Measurements from ENCODE around the gene SH2D6.

Gene SH2D6

DNA sequence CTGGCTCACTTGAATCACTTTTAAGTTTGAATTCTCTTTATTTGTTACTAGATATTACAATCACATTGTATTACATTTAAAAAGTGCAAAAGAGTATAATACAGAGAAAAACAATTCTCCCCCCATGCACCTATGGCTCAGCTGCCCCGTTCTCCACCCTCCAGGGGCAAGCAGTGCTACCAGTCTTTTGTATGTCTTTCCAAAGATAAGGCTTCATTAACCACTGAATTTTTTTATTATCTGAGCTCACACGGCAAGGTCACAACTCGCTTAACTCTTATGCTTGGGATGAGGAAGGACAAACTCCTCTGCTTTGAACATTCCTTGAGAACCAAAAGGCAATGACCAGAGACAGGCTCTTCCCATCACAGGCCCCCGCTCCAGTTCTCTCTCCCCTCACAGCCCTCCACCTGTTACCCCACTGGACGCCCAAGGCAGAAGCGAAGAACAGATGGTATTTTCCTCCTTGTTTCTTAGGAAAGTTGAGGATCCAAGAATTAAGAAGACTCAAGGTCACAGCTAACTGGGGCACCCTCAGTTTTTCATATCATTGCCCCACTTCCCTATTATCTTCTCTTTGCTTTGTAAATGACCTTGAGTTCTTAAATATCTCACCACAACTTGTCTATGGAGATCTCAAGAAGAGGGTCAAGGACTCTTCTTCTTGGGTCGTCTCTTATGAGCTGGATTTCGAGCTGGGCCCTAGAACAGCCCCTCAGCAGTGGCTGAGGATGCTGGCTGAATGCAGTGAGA, 30.1 kb downstream of the SH2D6 start:
- no peaks in the 10 kb centered on the region for H3K9me3 ChIP-seq (ENCODE audit: control insufficient read depth in 2 of 2, low read length in 2 of 2)
- H3K27ac ChIP-seq (ENCODE audit: low read depth in 2 of 2, low read length in 2 of 2) = no peak overlapping the region
- H3K36me3 ChIP-seq (ENCODE audit: control insufficient read depth in 2 of 2, insufficient read depth in 2 of 2, low read length in 2 of 2) = no peaks in the 10 kb centered on the region
- no peaks in the 10 kb centered on the region for H3K4me1 ChIP-seq (ENCODE audit: control insufficient read depth in 2 of 2, insufficient read depth in 2 of 2, low read length in 2 of 2)
- H3K9ac ChIP-seq (ENCODE audit: low read depth in 1 of 2, low read length in 2 of 2) = no peak overlapping the region
- no peak overlapping the region for H3K4me3 ChIP-seq (ENCODE audit: low read length in 2 of 2)
- H3K27me3 ChIP-seq (ENCODE audit: control insufficient read depth in 2 of 2, insufficient read depth in 2 of 2, low read length in 2 of 2) = no peaks in the 10 kb centered on the region

DNA sequence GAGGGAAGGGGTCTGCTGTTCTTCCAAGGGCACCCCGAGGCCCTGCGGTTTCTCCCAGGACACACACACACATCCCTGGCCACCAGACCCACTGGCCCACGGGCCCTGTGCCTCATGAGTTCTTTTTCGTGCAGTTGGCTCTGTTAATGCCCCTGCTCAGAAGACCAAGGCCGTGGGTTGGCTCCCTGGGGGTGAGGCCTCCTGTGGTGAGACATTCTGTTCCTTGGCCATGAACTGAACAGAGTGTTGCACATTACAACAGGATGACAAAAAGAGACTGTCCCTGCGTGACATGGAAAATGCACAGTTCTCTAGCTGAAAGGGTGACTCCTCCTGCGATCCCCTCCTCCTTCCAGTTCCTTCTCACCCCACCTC, 30.7 kb downstream of the SH2D6 start:
- H3K27me3 ChIP-seq (ENCODE audit: control insufficient read depth in 2 of 2, insufficient read depth in 2 of 2, low read length in 2 of 2) = no peaks in the 10 kb centered on the region
- H3K4me1 ChIP-seq (ENCODE audit: control insufficient read depth in 2 of 2, insufficient read depth in 2 of 2, low read length in 2 of 2) = no peaks in the 10 kb centered on the region
- no peak overlapping the region for H3K9ac ChIP-seq (ENCODE audit: low read depth in 1 of 2, low read length in 2 of 2)
- H3K36me3 ChIP-seq (ENCODE audit: control insufficient read depth in 2 of 2, insufficient read depth in 2 of 2, low read length in 2 of 2) = no peaks in the 10 kb centered on the region
- no peaks in the 10 kb centered on the region for H3K9me3 ChIP-seq (ENCODE audit: control insufficient read depth in 2 of 2, low read length in 2 of 2)
- no peak overlapping the region for H3K4me3 ChIP-seq (ENCODE audit: low read length in 2 of 2)
- H3K27ac ChIP-seq (ENCODE audit: low read depth in 2 of 2, low read length in 2 of 2) = no peak overlapping the region

DNA sequence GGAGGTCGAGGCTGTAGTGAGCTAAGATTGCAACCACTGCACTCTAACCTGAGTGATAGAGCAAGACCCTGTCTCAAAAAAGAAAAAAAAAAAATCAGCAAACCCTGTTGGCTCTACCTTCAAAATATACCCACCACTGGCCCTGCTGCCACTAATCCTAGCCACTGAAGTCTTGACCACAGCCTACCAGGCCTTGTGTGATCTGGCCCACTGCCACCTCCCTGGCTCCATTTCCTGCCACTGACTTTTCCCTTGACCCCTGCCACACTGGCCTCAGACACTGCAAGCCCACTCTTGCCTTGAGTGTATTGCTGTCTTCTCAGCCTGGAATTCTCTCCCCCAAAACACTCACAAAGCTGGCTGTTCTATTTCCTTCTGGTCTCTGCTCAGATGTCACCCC, 33.7 kb downstream of the SH2D6 start:
- Histone ChIP-seq H3K9ac (ENCODE audit: low read depth in 1 of 2, low read length in 2 of 2) (no peak overlapping the region), H3K4me1 (ENCODE audit: control insufficient read depth in 2 of 2, insufficient read depth in 2 of 2, low read length in 2 of 2) (peaks cover 0 to 4% of the 10 kb centered on the region in 2 donors)

DNA sequence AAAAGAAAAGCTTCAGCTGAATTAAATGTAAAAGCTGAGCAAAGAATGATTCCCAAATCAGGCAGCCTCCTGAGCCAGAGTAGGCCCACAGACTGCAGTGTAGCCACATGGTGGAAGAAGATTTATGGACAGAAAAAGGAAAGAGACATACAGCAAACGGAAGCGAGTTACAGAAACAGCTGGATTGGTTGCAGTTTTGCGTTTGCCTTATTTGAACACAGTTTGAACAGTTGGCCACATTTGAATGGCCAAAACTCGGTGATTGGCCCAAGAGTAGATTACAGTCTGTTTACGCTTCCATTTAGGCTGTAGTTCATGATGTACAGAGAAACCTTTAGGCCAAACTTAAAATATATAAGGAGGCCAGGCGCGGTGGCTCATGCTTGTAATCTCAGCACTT, 35.1 kb downstream of the SH2D6 start:
- Histone ChIP-seq H3K4me3 (ENCODE audit: low read length in 2 of 2) (no peak overlapping the region), H3K27me3 (ENCODE audit: control insufficient read depth in 2 of 2, insufficient read depth in 2 of 2, low read length in 2 of 2) (no peaks in the 10 kb centered on the region), H3K9me3 (ENCODE audit: control insufficient read depth in 2 of 2, low read length in 2 of 2) (no peaks in the 10 kb centered on the region), H3K9ac (ENCODE audit: low read depth in 1 of 2, low read length in 2 of 2) (no peak overlapping the region), H3K36me3 (ENCODE audit: control insufficient read depth in 2 of 2, insufficient read depth in 2 of 2, low read length in 2 of 2) (no peaks in the 10 kb centered on the region), H3K4me1 (ENCODE audit: control insufficient read depth in 2 of 2, insufficient read depth in 2 of 2, low read length in 2 of 2) (peaks cover 0 to 4% of the 10 kb centered on the region in 2 donors), H3K27ac (ENCODE audit: low read depth in 2 of 2, low read length in 2 of 2) (no peak overlapping the region)

More for the DNA sequence above, 33.7 kb downstream of the SH2D6 start:
- H3K9me3 ChIP-seq (ENCODE audit: control insufficient read depth in 2 of 2, low read length in 2 of 2) = no peaks in the 10 kb centered on the region
- H3K36me3 ChIP-seq (ENCODE audit: control insufficient read depth in 2 of 2, insufficient read depth in 2 of 2, low read length in 2 of 2) = no peaks in the 10 kb centered on the region
- H3K27ac ChIP-seq (ENCODE audit: low read depth in 2 of 2, low read length in 2 of 2) = no peak overlapping the region
- H3K4me3 ChIP-seq (ENCODE audit: low read length in 2 of 2) = no peak overlapping the region
- H3K27me3 ChIP-seq (ENCODE audit: control insufficient read depth in 2 of 2, insufficient read depth in 2 of 2, low read length in 2 of 2) = no peaks in the 10 kb centered on the region

DNA sequence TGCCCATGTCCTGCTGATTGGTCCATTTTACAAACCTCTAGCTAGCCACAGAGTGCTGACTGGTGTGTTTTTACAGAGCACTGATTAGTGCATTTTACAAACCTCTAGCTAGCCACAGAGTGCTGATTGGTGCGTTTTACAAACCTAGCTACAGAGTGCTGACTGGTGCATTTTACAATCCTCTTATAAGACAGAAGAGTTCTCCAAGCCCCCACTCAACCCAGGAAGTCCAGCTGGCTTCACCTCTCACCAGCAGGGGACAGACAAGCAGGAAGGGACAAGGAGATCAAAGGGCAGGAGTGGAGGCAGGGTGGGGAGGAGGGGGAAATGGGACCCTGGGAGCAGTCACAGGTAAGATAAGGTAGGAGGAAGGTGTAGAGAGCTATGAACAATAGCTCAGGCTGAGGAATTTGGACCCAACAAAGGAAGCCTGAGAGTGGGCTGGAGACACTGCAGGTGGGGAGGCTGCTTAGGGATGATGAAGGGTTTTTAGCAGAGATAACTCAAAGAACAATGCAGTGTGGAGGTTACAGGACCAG, 37.1 kb downstream of the SH2D6 start:
- Histone ChIP-seq H3K9ac (ENCODE audit: low read depth in 1 of 2, low read length in 2 of 2) (no peak overlapping the region), H3K4me1 (ENCODE audit: control insufficient read depth in 2 of 2, insufficient read depth in 2 of 2, low read length in 2 of 2) (peaks cover 0 to 4% of the 10 kb centered on the region in 2 donors), H3K27me3 (ENCODE audit: control insufficient read depth in 2 of 2, insufficient read depth in 2 of 2, low read length in 2 of 2) (no peaks in the 10 kb centered on the region), H3K9me3 (ENCODE audit: control insufficient read depth in 2 of 2, low read length in 2 of 2) (no peaks in the 10 kb centered on the region), H3K27ac (ENCODE audit: low read depth in 2 of 2, low read length in 2 of 2) (no peak overlapping the region), H3K36me3 (ENCODE audit: control insufficient read depth in 2 of 2, insufficient read depth in 2 of 2, low read length in 2 of 2) (no peaks in the 10 kb centered on the region), H3K4me3 (ENCODE audit: low read length in 2 of 2) (no peak overlapping the region)

DNA sequence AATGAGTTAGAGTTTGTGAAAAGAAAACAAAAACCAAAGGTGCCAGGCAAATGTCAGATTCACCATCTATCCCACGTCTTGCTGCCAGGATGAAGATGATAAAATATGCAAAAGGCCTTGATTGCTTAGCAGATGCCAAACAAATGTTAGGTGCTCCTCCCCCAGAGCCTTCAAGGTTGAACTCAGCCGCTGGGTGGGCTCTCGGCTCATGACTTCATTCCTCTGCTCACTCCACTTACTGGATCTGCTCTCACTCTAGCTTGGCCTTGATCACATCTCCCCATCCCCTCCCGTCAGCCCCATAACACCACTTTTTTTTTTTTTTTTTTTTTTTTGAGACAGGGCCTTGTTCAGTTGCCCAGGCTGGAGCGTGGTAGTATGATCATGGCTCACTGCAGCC, 38.5 kb downstream of the SH2D6 start:
- Histone ChIP-seq H3K4me1 (ENCODE audit: control insufficient read depth in 2 of 2, insufficient read depth in 2 of 2, low read length in 2 of 2) (peaks cover 0 to 4% of the 10 kb centered on the region in 2 donors), H3K9ac (ENCODE audit: low read depth in 1 of 2, low read length in 2 of 2) (no peak overlapping the region), H3K9me3 (ENCODE audit: control insufficient read depth in 2 of 2, low read length in 2 of 2) (no peaks in the 10 kb centered on the region), H3K36me3 (ENCODE audit: control insufficient read depth in 2 of 2, insufficient read depth in 2 of 2, low read length in 2 of 2) (no peaks in the 10 kb centered on the region), H3K27ac (ENCODE audit: low read depth in 2 of 2, low read length in 2 of 2) (no peak overlapping the region), H3K4me3 (ENCODE audit: low read length in 2 of 2) (no peak overlapping the region), H3K27me3 (ENCODE audit: control insufficient read depth in 2 of 2, insufficient read depth in 2 of 2, low read length in 2 of 2) (no peaks in the 10 kb centered on the region)

DNA sequence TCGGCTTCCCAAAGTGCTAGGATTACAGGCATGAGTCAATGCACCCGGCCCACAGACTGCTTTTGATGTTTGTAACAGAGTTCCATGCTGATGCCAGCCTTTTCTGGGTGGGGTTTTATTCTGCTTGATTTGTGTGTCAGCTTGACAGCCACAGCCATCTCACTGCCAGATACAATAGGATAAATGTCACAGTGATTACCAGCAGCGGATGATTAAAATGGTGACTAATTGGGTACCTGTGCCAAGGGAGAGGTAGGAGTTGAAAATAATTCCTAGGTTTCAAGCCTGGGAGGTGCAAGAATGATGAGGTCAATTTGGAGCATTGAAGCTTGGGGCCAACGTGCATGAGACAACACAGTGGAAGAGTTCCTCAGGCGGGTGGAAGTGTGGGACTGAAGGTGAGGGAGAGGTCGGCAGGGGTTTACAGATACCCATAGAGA, 39.4 kb downstream of the SH2D6 start:
- H3K27ac ChIP-seq (ENCODE audit: low read depth in 2 of 2, low read length in 2 of 2) = no peak overlapping the region
- H3K36me3 ChIP-seq (ENCODE audit: control insufficient read depth in 2 of 2, insufficient read depth in 2 of 2, low read length in 2 of 2) = no peaks in the 10 kb centered on the region
- no peak overlapping the region for H3K4me3 ChIP-seq (ENCODE audit: low read length in 2 of 2)
- no peak overlapping the region for H3K9ac ChIP-seq (ENCODE audit: low read depth in 1 of 2, low read length in 2 of 2)
- peaks cover 0 to 4% of the 10 kb centered on the region in 2 donors for H3K4me1 ChIP-seq (ENCODE audit: control insufficient read depth in 2 of 2, insufficient read depth in 2 of 2, low read length in 2 of 2)
- no peaks in the 10 kb centered on the region for H3K27me3 ChIP-seq (ENCODE audit: control insufficient read depth in 2 of 2, insufficient read depth in 2 of 2, low read length in 2 of 2)
- H3K9me3 ChIP-seq (ENCODE audit: control insufficient read depth in 2 of 2, low read length in 2 of 2) = no peaks in the 10 kb centered on the region

DNA sequence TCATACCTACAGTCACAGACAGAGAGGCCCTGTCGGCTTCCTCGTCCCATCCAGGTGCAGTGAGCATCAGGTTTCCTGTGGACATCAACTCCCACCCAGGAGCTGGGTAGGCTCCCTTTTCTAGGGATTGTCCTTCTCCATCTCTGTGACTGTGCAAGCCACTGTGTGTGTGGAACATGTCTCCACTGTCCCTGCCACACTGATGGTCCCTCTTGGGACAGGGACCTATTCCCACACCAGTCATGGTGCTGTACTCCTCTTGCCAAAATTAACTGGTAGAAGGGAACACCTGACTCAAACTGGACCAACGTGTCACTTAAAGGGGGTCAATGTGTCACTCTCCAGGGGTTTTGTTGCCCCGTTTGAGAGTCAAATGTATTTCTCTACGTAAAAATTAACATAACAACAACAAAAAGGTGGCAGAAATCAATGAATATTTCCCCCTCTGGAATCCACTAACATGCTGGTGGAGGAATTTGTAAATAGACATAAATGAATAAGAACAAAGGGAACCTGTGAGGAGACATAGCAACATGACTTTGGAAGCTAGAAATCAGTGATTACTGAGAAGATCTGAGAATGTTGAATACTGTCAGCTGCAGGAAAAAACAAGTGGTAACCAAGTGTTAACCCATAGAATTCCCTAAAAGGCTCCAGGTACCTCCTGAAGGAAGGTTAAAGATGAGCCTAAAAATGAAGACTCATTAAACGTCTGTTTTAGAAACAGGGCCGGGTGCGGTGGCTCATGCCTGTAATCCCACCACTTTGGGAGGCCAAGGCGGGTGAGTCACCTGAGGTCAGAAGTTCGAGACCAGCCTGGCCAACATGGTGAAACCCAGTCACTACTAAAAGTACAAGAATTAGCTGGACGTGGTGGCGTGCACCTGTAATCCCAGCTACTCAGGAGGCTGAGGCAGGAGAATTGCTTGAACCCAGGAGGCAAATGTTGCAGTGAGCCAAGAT, 40.4 kb downstream of the SH2D6 start:
- H3K27ac ChIP-seq (ENCODE audit: low read depth in 2 of 2, low read length in 2 of 2) = no peak overlapping the region
- H3K4me3 ChIP-seq (ENCODE audit: low read length in 2 of 2) = no peak overlapping the region
- H3K9me3 ChIP-seq (ENCODE audit: control insufficient read depth in 2 of 2, low read length in 2 of 2) = no peaks in the 10 kb centered on the region
- no peaks in the 10 kb centered on the region for H3K36me3 ChIP-seq (ENCODE audit: control insufficient read depth in 2 of 2, insufficient read depth in 2 of 2, low read length in 2 of 2)
- H3K27me3 ChIP-seq (ENCODE audit: control insufficient read depth in 2 of 2, insufficient read depth in 2 of 2, low read length in 2 of 2) = no peaks in the 10 kb centered on the region
- H3K9ac ChIP-seq (ENCODE audit: low read depth in 1 of 2, low read length in 2 of 2) = no peak overlapping the region
- peaks cover 0 to 4% of the 10 kb centered on the region in 2 donors for H3K4me1 ChIP-seq (ENCODE audit: control insufficient read depth in 2 of 2, insufficient read depth in 2 of 2, low read length in 2 of 2)

DNA sequence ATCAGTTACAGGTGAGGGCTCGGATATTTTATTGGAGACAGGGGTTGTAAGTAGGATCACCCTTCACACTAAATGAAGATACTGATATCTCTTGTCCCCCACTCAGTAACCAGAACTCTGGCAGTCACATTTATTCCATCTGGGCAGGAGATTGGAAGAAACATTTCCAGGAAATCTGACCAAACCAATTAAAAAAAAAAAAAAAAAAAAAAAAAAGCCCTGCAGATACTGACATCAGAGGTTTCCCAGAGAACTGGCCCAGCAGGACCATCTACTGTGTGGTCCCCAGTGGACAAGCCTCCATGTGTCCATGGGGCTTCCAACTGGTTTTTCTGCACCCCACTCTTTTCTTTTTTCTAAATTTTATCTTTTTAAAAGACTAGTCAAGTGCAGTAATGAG, 41.3 kb downstream of the SH2D6 start:
- Histone ChIP-seq H3K27me3 (ENCODE audit: control insufficient read depth in 2 of 2, insufficient read depth in 2 of 2, low read length in 2 of 2) (no peaks in the 10 kb centered on the region), H3K4me1 (ENCODE audit: control insufficient read depth in 2 of 2, insufficient read depth in 2 of 2, low read length in 2 of 2) (peaks cover 0 to 4% of the 10 kb centered on the region in 2 donors), H3K4me3 (ENCODE audit: low read length in 2 of 2) (no peak overlapping the region)

DNA sequence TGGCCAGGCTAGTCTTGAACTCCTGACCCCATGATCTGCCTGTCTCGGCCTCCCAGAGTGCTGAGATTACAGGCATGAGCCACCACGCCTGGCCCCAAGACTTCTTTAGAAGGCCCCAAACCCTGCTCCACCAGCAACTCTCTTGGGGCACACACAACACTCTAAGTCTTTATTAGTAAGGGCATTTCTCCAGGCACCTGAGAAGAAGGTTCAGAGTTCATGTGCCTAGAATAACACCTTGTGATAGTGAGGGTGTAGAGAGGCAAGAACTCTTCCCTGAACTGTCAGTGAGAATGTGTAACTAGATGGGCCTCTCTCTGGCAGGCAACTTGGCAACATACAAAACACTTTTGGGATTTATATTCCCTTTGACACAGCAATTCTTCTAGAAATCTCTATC, 43.8 kb downstream of the SH2D6 start:
- no peak overlapping the region for H3K9ac ChIP-seq (ENCODE audit: low read depth in 1 of 2, low read length in 2 of 2)

More for the DNA sequence above, 41.3 kb downstream of the SH2D6 start:
- Histone ChIP-seq H3K36me3 (ENCODE audit: control insufficient read depth in 2 of 2, insufficient read depth in 2 of 2, low read length in 2 of 2) (no peaks in the 10 kb centered on the region), H3K27ac (ENCODE audit: low read depth in 2 of 2, low read length in 2 of 2) (no peak overlapping the region), H3K9me3 (ENCODE audit: control insufficient read depth in 2 of 2, low read length in 2 of 2) (no peaks in the 10 kb centered on the region), H3K9ac (ENCODE audit: low read depth in 1 of 2, low read length in 2 of 2) (no peak overlapping the region)

More for the DNA sequence above, 43.8 kb downstream of the SH2D6 start:
- H3K9me3 ChIP-seq (ENCODE audit: control insufficient read depth in 2 of 2, low read length in 2 of 2) = no peaks in the 10 kb centered on the region
- H3K36me3 ChIP-seq (ENCODE audit: control insufficient read depth in 2 of 2, insufficient read depth in 2 of 2, low read length in 2 of 2) = no peaks in the 10 kb centered on the region
- H3K27me3 ChIP-seq (ENCODE audit: control insufficient read depth in 2 of 2, insufficient read depth in 2 of 2, low read length in 2 of 2) = no peaks in the 10 kb centered on the region
- peaks cover 0 to 3% of the 10 kb centered on the region in 2 donors for H3K4me1 ChIP-seq (ENCODE audit: control insufficient read depth in 2 of 2, insufficient read depth in 2 of 2, low read length in 2 of 2)
- H3K27ac ChIP-seq (ENCODE audit: low read depth in 2 of 2, low read length in 2 of 2) = no peak overlapping the region
- no peak overlapping the region for H3K4me3 ChIP-seq (ENCODE audit: low read length in 2 of 2)
